ENCODE measurements around the gene JMJD8.

JMJD8 gene

GRCh38 chr16:636206-637080, 47.7 kb downstream of the JMJD8 start, which contains the start of gene METTL26:
METTL26 (minus strand) TSS chr16:636305; CDS start chr16:636290, 15 bp downstream.
- TF ChIP-seq SIN3A (IDR thresholded peaks at IDR 0.05; ENCODE audit: borderline replicate concordance, insufficient read depth, low read length) (peak; percentile 76; the same call in 1 of the 2 replicates), POLR2AphosphoS5 (IDR thresholded peaks at IDR 0.05; ENCODE audit: low read depth, low read length) (peak; percentile 72), FOXP2 (optimal IDR thresholded peaks at IDR 0.05; ENCODE audit: borderline replicate concordance, extremely low read depth, extremely low read length, insufficient read depth) (no peak), TAF1 (IDR thresholded peaks at IDR 0.05; ENCODE audit: borderline replicate concordance, insufficient read depth, low read length) (peak; percentile 71; the same call in 1 of the 2 replicates)
- TF ChIP-seq, protein P1, sequence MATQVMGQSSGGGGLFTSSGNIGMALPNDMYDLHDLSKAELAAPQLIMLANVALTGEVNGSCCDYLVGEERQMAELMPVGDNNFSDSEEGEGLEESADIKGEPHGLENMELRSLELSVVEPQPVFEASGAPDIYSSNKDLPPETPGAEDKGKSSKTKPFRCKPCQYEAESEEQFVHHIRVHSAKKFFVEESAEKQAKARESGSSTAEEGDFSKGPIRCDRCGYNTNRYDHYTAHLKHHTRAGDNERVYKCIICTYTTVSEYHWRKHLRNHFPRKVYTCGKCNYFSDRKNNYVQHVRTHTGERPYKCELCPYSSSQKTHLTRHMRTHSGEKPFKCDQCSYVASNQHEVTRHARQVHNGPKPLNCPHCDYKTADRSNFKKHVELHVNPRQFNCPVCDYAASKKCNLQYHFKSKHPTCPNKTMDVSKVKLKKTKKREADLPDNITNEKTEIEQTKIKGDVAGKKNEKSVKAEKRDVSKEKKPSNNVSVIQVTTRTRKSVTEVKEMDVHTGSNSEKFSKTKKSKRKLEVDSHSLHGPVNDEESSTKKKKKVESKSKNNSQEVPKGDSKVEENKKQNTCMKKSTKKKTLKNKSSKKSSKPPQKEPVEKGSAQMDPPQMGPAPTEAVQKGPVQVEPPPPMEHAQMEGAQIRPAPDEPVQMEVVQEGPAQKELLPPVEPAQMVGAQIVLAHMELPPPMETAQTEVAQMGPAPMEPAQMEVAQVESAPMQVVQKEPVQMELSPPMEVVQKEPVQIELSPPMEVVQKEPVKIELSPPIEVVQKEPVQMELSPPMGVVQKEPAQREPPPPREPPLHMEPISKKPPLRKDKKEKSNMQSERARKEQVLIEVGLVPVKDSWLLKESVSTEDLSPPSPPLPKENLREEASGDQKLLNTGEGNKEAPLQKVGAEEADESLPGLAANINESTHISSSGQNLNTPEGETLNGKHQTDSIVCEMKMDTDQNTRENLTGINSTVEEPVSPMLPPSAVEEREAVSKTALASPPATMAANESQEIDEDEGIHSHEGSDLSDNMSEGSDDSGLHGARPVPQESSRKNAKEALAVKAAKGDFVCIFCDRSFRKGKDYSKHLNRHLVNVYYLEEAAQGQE (IDR thresholded peaks at IDR 0.05; ENCODE audit: insufficient read depth in 1 of 2, low read depth in 2 of 2, low read length in 2 of 2), result peak in 1 of 2 experiments; percentile 63; a peak in 1 of 4 replicates

- TF ChIP-seq POLR2AphosphoS5 (IDR thresholded peaks at IDR 0.05; ENCODE audit: low read depth, low read length), result no peak
These were observed 48.4 kb downstream of the JMJD8 start for GRCh38 chr16:635573-636205.

DNA sequence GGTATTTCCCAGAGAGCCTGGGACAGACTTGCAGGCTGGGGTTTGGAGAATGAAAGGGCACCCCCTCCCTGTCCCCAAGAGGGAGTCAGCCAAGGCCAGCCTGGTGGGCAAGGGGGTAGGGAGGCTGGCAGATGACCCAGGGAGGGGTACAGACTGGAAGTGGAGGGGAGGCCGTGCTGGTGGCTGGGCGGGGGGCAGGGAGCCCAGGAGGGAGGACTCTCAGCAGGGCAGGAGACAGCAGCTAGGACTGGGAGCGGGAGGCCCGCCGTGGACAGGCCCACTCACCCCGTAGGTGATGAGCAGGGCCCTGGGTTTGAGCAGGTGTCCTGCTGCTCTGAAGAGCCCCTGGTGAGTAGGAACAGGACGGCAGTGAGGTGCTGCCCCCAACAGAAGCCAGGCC, 49.1 kb downstream of the JMJD8 start:
- no peak for TF ChIP-seq POLR2AphosphoS5 (IDR thresholded peaks at IDR 0.05; ENCODE audit: low read depth, low read length)
- no peak for TF ChIP-seq FOXP2 (optimal IDR thresholded peaks at IDR 0.05; ENCODE audit: borderline replicate concordance, extremely low read depth, extremely low read length, insufficient read depth)
- no peak for TF ChIP-seq SIN3A (IDR thresholded peaks at IDR 0.05; ENCODE audit: borderline replicate concordance, insufficient read depth, low read length)
- TF ChIP-seq, protein P1 (IDR thresholded peaks at IDR 0.05; ENCODE audit: insufficient read depth in 1 of 2, low read depth in 2 of 2, low read length in 2 of 2), result no peak
- TF ChIP-seq TAF1 (IDR thresholded peaks at IDR 0.05; ENCODE audit: borderline replicate concordance, insufficient read depth, low read length), result no peak

DNA sequence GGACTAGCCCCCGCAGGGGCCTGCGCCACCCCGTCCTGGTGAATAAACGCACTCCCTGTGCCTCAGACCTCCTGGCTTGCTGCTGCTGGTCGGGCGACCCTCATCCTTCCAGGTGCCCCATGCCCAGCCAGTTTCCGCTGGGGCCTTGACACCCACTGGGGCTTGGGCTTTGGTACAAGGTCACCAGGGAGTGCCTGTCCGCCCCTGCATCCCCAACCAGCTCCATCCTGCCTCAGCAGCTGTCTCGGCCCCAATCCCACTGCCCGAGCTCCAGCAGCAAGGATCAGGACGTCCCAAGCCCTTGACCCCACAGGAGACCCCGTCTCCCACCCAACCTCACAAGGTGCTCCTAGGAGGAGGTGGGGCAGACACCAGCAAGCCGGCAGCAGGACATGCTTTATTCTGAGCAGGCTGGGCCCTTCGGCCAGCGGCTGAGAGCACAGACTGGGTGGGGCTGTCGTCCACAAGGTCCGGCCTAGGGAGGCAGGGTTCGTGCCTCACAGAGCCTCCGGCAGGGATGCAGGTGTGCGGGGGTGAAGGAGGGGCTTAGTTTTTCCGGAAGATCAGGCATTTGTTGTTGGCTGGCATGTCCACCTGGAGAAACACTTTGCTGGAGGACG, 50.0 kb downstream of the JMJD8 start:
- TF ChIP-seq SIN3A (IDR thresholded peaks at IDR 0.05; ENCODE audit: borderline replicate concordance, insufficient read depth, low read length) (no peak), POLR2AphosphoS5 (IDR thresholded peaks at IDR 0.05; ENCODE audit: low read depth, low read length) (no peak)

DNA sequence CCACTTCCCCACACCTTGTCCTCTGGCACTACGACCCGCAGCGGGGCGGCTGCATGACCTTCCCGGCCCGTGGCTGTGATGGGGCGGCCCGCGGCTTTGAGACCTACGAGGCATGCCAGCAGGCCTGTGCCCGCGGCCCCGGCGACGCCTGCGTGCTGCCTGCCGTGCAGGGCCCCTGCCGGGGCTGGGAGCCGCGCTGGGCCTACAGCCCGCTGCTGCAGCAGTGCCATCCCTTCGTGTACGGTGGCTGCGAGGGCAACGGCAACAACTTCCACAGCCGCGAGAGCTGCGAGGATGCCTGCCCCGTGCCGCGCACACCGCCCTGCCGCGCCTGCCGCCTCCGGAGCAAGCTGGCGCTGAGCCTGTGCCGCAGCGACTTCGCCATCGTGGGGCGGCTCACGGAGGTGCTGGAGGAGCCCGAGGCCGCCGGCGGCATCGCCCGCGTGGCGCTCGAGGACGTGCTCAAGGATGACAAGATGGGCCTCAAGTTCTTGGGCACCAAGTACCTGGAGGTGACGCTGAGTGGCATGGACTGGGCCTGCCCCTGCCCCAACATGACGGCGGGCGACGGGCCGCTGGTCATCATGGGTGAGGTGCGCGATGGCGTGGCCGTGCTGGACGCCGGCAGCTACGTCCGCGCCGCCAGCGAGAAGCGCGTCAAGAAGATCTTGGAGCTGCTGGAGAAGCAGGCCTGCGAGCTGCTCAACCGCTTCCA, 50.6 kb downstream of the JMJD8 start:
- no peak for TF ChIP-seq SIN3A (IDR thresholded peaks at IDR 0.05; ENCODE audit: borderline replicate concordance, insufficient read depth, low read length)
- TF ChIP-seq FOXP2 (optimal IDR thresholded peaks at IDR 0.05; ENCODE audit: borderline replicate concordance, extremely low read depth, extremely low read length, insufficient read depth), result no peak
- TF ChIP-seq, protein P1 (IDR thresholded peaks at IDR 0.05; ENCODE audit: insufficient read depth in 1 of 2, low read depth in 2 of 2, low read length in 2 of 2), result no peak
- TF ChIP-seq POLR2AphosphoS5 (IDR thresholded peaks at IDR 0.05; ENCODE audit: low read depth, low read length), result no peak
- no peak for TF ChIP-seq TAF1 (IDR thresholded peaks at IDR 0.05; ENCODE audit: borderline replicate concordance, insufficient read depth, low read length)

Data from PFSK-1 (cell line).